Left lung (tissue), 10 donors: ENCODE data around the gene TMCC3. TPM values are rescaled to one million over a fixed set of nuclear protein-coding genes. Genes with fewer than 3 reads are reported as not detected.
"Not testable (repeated sequence)": the region's sequence is repeated elsewhere in the genome, so short reads cannot be mapped to it uniquely, and the experiment has no call there.

Experiments used
- ATAC-seq: fragments of 200-7000 bp; cut with Tn5 transposase; one replicate; pipeline ENCODE4 v1.9.1; 2020; ENCODE audit warnings: moderate library complexity
- DNase-seq, 4 donors: peaks; one replicate each; pipeline ENCODE4 v3.0.0-alpha.2; 2013 to 2020
- H3K27ac ChIP-seq, 2 donors: fragments of 200-600 bp; sonication (generic) in 1 of 2; one replicate each; pipeline versions ENCODE4 v1.5.0 to v1.8.0; 2020 to 2021
- H3K27me3 ChIP-seq, 2 donors: fragments of 200-600 bp; sonication (generic) in 1 of 2; one replicate each; pipeline versions ENCODE4 v1.5.0 to v1.8.0; 2020 to 2021
- H3K36me3 ChIP-seq, 2 donors: fragments of 200-600 bp; sonication (generic) in 1 of 2; one replicate each; pipeline versions ENCODE4 v1.5.0 to v1.8.0; 2020 to 2021
- H3K4me1 ChIP-seq, 2 donors: fragments of 200-600 bp; one replicate each; pipeline ENCODE4 v1.8.0; 2021
- H3K4me3 ChIP-seq, 2 donors: fragments of 200-600 bp; sonication (generic) in 1 of 2; one replicate each; pipeline versions ENCODE4 v1.5.0 to v1.8.0; 2020 to 2021; ENCODE audit warnings: mild to moderate bottlenecking in 1 of 2
- H3K9me3 ChIP-seq, 2 donors: fragments of 200-600 bp; sonication (generic) in 1 of 2; one replicate each; pipeline versions ENCODE4 v1.5.0 to v1.8.0; 2020 to 2021
- CTCF ChIP-seq, 2 donors: fragments of 200-600 bp; sonication (generic) in 1 of 2; IDR thresholded peaks; one replicate each; pipeline versions ENCODE4 v1.5.0 to v1.8.0; 2021; ENCODE audit warnings: antibody characterized with exemption in 2 of 2
- intact Hi-C, 2 donors: fragments of 100-400 bp; cut with DNase I; formaldehyde crosslinking; loops; one replicate each; pipeline versions ENCODE4 v1.11.2 to v1.14.2; 2022
- polyA plus RNA-seq, 6 donors: library from polyadenylated mRNA; unstranded; fragments of 120-200 nt; gene quantifications; one replicate each; pipeline ENCODE4 v1.2.1, GENCODE V29; 2013; ENCODE audit not compliant: insufficient read length in 6 of 6
- total RNA-seq, 2 donors: library from RNA; stranded (reverse); fragmentation: NEBNext Ultra II Directional; extraction: Animal tissue kit (Norgen Biotek cat#: 25700); gene quantifications; one replicate each; pipeline ENCODE4 v1.2.1, GENCODE V29; 2021
- donor health status: DM: no; HTN: yes; CAD: no.
- donor health status: DM: no; HTN: no; CAD: no.

TMCC3 gene
- total and polyA plus RNA-seq, 8 donors = 3.7 to 11.4 (median 6.8) TPM

- no peak for ATAC-seq
- no peak overlapping the region for H3K4me3 ChIP-seq
These were observed 94.7 kb downstream of the TMCC3 start for GRCh38 chr12:94555687-94556086.

GRCh38 chr12:94553875-94554274, 96.5 kb downstream of the TMCC3 start:
- Histone ChIP-seq H3K4me1 (no peaks in the 10 kb centered on the region), H3K27me3 (no peaks in the 10 kb centered on the region), H3K9me3 (peaks cover 0 to 3% of the 10 kb centered on the region in 2 donors), H3K4me3 (no peak overlapping the region), H3K36me3 (no peaks in the 10 kb centered on the region), H3K27ac (no peak overlapping the region)
- intact Hi-C loops = no loop called here
- no peak for DNase-seq
- no peak for ATAC-seq
- TF ChIP-seq CTCF (IDR thresholded peaks at IDR 0.05) = no peak

More at GRCh38 chr12:94555687-94556086, 94.7 kb downstream of the TMCC3 start:
- no peak for TF ChIP-seq CTCF (IDR thresholded peaks at IDR 0.05)
- no peaks in the 10 kb centered on the region for H3K4me1 ChIP-seq
- H3K27ac ChIP-seq = no peak overlapping the region
- no peaks in the 10 kb centered on the region for H3K36me3 ChIP-seq
- DNase-seq = no peak
- H3K27me3 ChIP-seq = no peaks in the 10 kb centered on the region
- peaks cover 0 to 3% of the 10 kb centered on the region in 2 donors for H3K9me3 ChIP-seq
- intact Hi-C loops = no loop called here

GRCh38 chr12:94553130-94553519, 97.2 kb downstream of the TMCC3 start:
- TF ChIP-seq CTCF (IDR thresholded peaks at IDR 0.05) = no peak
- ATAC-seq (no peak), DNase-seq (no peak)
- Histone ChIP-seq H3K27me3 (no peaks in the 10 kb centered on the region), H3K4me1 (no peaks in the 10 kb centered on the region), H3K4me3 (no peak overlapping the region), H3K9me3 (peaks cover 0 to 3% of the 10 kb centered on the region in 2 donors), H3K36me3 (no peaks in the 10 kb centered on the region), H3K27ac (no peak overlapping the region)
- intact Hi-C loops = no loop called here

- TF ChIP-seq CTCF (IDR thresholded peaks at IDR 0.05) = no peak
- DNase-seq (no peak), ATAC-seq (no peak)
- no peak overlapping the region for H3K27ac ChIP-seq
- H3K9me3 ChIP-seq = peaks cover 0 to 8% of the 10 kb centered on the region in 2 donors
- H3K4me1 ChIP-seq = no peaks in the 10 kb centered on the region
- no peaks in the 10 kb centered on the region for H3K27me3 ChIP-seq
- H3K4me3 ChIP-seq = no peak overlapping the region
- no peaks in the 10 kb centered on the region for H3K36me3 ChIP-seq
- intact Hi-C loops = no loop called here
These were observed 98.5 kb downstream of the TMCC3 start for GRCh38 chr12:94551810-94552209.

- intact Hi-C loops = no loop called here
- no peak for ATAC-seq
- no peaks in the 10 kb centered on the region for H3K27me3 ChIP-seq
These were observed 99.4 kb downstream of the TMCC3 start for GRCh38 chr12:94550964-94551363.

GRCh38 chr12:94548833-94549232, 101.5 kb downstream of the TMCC3 start:
- H3K27ac ChIP-seq, H3K9me3 ChIP-seq, H3K4me1 ChIP-seq, H3K27me3 ChIP-seq, DNase-seq, H3K36me3 ChIP-seq, H3K4me3 ChIP-seq, ATAC-seq: not testable (repeated sequence)
- intact Hi-C loops = loop anchor here in 1 of 2 donors (10.0 kb wide), 1 partner anchor 216 kb away; no protein-coding TSS in a partner anchor

More at GRCh38 chr12:94550964-94551363, 99.4 kb downstream of the TMCC3 start:
- Histone ChIP-seq H3K9me3 (peaks cover 0 to 9% of the 10 kb centered on the region in 2 donors), H3K4me3 (no peak overlapping the region), H3K27ac (no peak overlapping the region), H3K4me1 (no peaks in the 10 kb centered on the region), H3K36me3 (no peaks in the 10 kb centered on the region)
- TF ChIP-seq CTCF (IDR thresholded peaks at IDR 0.05) = no peak
- DNase-seq = no peak
